Left lung (tissue), 10 donors: ENCODE measurements around the gene DCC. TPM values are rescaled to one million over a fixed set of nuclear protein-coding genes. Genes with fewer than 3 reads are reported as not detected.

Experiments
- ATAC-seq: fragments of 200-7000 bp; cut with Tn5 transposase; one replicate; pipeline ENCODE4 v1.9.1; 2020; ENCODE audit warnings: moderate library complexity
- DNase-seq, 4 donors: peaks; one replicate each; pipeline ENCODE4 v3.0.0-alpha.2; 2013 to 2020
- H3K27ac ChIP-seq, 2 donors: fragments of 200-600 bp; sonication (generic) in 1 of 2; one replicate each; pipeline versions ENCODE4 v1.5.0 to v1.8.0; 2020 to 2021
- H3K27me3 ChIP-seq, 2 donors: fragments of 200-600 bp; sonication (generic) in 1 of 2; one replicate each; pipeline versions ENCODE4 v1.5.0 to v1.8.0; 2020 to 2021
- H3K36me3 ChIP-seq, 2 donors: fragments of 200-600 bp; sonication (generic) in 1 of 2; one replicate each; pipeline versions ENCODE4 v1.5.0 to v1.8.0; 2020 to 2021
- H3K4me1 ChIP-seq, 2 donors: fragments of 200-600 bp; one replicate each; pipeline ENCODE4 v1.8.0; 2021
- H3K4me3 ChIP-seq, 2 donors: fragments of 200-600 bp; sonication (generic) in 1 of 2; one replicate each; pipeline versions ENCODE4 v1.5.0 to v1.8.0; 2020 to 2021; ENCODE audit warnings: mild to moderate bottlenecking in 1 of 2
- H3K9me3 ChIP-seq, 2 donors: fragments of 200-600 bp; sonication (generic) in 1 of 2; one replicate each; pipeline versions ENCODE4 v1.5.0 to v1.8.0; 2020 to 2021
- CTCF ChIP-seq, 2 donors: fragments of 200-600 bp; sonication (generic) in 1 of 2; IDR thresholded peaks; one replicate each; pipeline versions ENCODE4 v1.5.0 to v1.8.0; 2021; ENCODE audit warnings: antibody characterized with exemption in 2 of 2
- intact Hi-C, 2 donors: fragments of 100-400 bp; cut with DNase I; formaldehyde crosslinking; loops; one replicate each; pipeline versions ENCODE4 v1.11.2 to v1.14.2; 2022
- polyA plus RNA-seq, 6 donors: library from polyadenylated mRNA; unstranded; fragments of 120-200 nt; gene quantifications; one replicate each; pipeline ENCODE4 v1.2.1, GENCODE V29; 2013; ENCODE audit not compliant: insufficient read length in 6 of 6
- total RNA-seq, 2 donors: library from RNA; stranded (reverse); fragmentation: NEBNext Ultra II Directional; extraction: Animal tissue kit (Norgen Biotek cat#: 25700); gene quantifications; one replicate each; pipeline ENCODE4 v1.2.1, GENCODE V29; 2021
- donor health status: DM: no; HTN: yes; CAD: no.
- donor health status: DM: no; HTN: no; CAD: no.

Gene DCC
- total and polyA plus RNA-seq, 8 donors, result 0.61 to 3.5 (median 2.1) TPM

- Histone ChIP-seq H3K4me3 (no peak overlapping the region), H3K9me3 (no peaks in the 10 kb centered on the region), H3K4me1 (no peaks in the 10 kb centered on the region), H3K27me3 (no peaks in the 10 kb centered on the region), H3K36me3 (no peaks in the 10 kb centered on the region), H3K27ac (no peak overlapping the region)
- intact Hi-C loops, result no loop called here
- DNase-seq (no peak), ATAC-seq (no peak)
- TF ChIP-seq CTCF (IDR thresholded peaks at IDR 0.05), result no peak
Observed at GRCh38 chr18:52991246-52991645, 651.2 kb downstream of the DCC start.

GRCh38 chr18:52992041-52992440, 652.0 kb downstream of the DCC start:
- no peak overlapping the region for H3K27ac ChIP-seq
- ATAC-seq (peak; percentile 18), DNase-seq (peak in 1 of 4 donors; percentile 8)
- H3K4me3 ChIP-seq, result no peak overlapping the region
- no peaks in the 10 kb centered on the region for H3K36me3 ChIP-seq
- H3K27me3 ChIP-seq, result no peaks in the 10 kb centered on the region
- H3K4me1 ChIP-seq, result no peaks in the 10 kb centered on the region
- H3K9me3 ChIP-seq, result no peaks in the 10 kb centered on the region
- no peak for TF ChIP-seq CTCF (IDR thresholded peaks at IDR 0.05)
- intact Hi-C loops, result no loop called here

GRCh38 chr18:52995875-52996274, 655.9 kb downstream of the DCC start:
- intact Hi-C loops, result no loop called here
- peak; percentile 94 for ATAC-seq
- H3K27me3 ChIP-seq, result no peaks in the 10 kb centered on the region

GRCh38 chr18:52999633-53000032, 659.6 kb downstream of the DCC start:
- Histone ChIP-seq H3K9me3 (no peaks in the 10 kb centered on the region), H3K4me3 (no peak overlapping the region), H3K27me3 (no peaks in the 10 kb centered on the region), H3K4me1 (no peaks in the 10 kb centered on the region), H3K27ac (no peak overlapping the region), H3K36me3 (no peaks in the 10 kb centered on the region)
- DNase-seq (no peak), ATAC-seq (no peak)
- intact Hi-C loops, result no loop called here
- no peak for TF ChIP-seq CTCF (IDR thresholded peaks at IDR 0.05)

More at GRCh38 chr18:52995875-52996274, 655.9 kb downstream of the DCC start:
- Histone ChIP-seq H3K27ac (no peak overlapping the region), H3K36me3 (no peaks in the 10 kb centered on the region), H3K4me1 (no peaks in the 10 kb centered on the region), H3K4me3 (no peak overlapping the region), H3K9me3 (no peaks in the 10 kb centered on the region)
- peak in 1 of 4 donors; percentile 43 for DNase-seq
- TF ChIP-seq CTCF (IDR thresholded peaks at IDR 0.05), result no peak

GRCh38 chr18:53004798-53005197, 664.8 kb downstream of the DCC start:
- intact Hi-C loops, result no loop called here
- Histone ChIP-seq H3K36me3 (no peaks in the 10 kb centered on the region), H3K27me3 (no peaks in the 10 kb centered on the region), H3K4me3 (no peak overlapping the region), H3K9me3 (no peaks in the 10 kb centered on the region), H3K4me1 (no peaks in the 10 kb centered on the region), H3K27ac (no peak overlapping the region)
- ATAC-seq (no peak), DNase-seq (no peak)
- TF ChIP-seq CTCF (IDR thresholded peaks at IDR 0.05), result no peak
